ENCODE results near the gene NAV2.

GRCh38 chr11:19680829-19681368 is 31.7 kb upstream of the NAV2 start:
- TF ChIP-seq EZH2 (IDR thresholded peaks at IDR 0.05; ENCODE audit: borderline replicate concordance, low read depth, low read length, severe bottlenecking): no peak
- TF ChIP-seq CTCF (IDR thresholded peaks at IDR 0.05; ENCODE audit: borderline replicate concordance, extremely low read depth, low read length, poor library complexity, severe bottlenecking): no peak

Data from DND-41 (cell line).